Measurements from ENCODE around the gene KCNAB2.
"Not testable (repeated sequence)": the region's sequence is repeated elsewhere in the genome, so short reads cannot be mapped to it uniquely, and the experiment has no call there.

KCNAB2 gene

GRCh38 chr1:6062670-6063069 lies 17.0 kb downstream of the KCNAB2 start:
- DNase-seq = no peak

DNA sequence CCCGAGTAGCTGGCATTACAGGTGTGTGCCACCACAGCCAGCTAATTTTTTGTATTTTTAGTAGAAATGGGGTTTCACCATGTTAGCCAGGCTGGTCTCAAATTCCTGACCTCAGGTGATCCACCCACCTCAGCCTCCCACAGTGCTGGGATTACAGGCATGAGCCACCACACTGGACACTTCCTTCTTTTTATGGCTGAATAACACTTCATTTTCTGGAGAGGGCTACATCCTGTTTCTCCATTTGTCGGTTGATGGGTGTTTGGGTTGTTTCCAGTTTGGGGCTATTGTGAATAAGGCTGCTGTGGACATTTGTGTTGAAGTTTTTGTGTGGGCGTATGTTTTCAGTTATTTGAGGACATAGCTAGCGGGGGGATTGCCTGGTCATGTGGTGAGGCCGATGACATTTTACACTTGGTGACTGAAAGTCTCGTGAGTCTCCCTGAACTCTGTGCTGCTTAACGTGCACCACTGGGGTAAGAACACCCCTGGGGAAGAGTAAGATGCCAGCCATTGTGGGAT lies 17.9 kb downstream of the KCNAB2 start:
- DNase-seq = not testable (repeated sequence)

DNA sequence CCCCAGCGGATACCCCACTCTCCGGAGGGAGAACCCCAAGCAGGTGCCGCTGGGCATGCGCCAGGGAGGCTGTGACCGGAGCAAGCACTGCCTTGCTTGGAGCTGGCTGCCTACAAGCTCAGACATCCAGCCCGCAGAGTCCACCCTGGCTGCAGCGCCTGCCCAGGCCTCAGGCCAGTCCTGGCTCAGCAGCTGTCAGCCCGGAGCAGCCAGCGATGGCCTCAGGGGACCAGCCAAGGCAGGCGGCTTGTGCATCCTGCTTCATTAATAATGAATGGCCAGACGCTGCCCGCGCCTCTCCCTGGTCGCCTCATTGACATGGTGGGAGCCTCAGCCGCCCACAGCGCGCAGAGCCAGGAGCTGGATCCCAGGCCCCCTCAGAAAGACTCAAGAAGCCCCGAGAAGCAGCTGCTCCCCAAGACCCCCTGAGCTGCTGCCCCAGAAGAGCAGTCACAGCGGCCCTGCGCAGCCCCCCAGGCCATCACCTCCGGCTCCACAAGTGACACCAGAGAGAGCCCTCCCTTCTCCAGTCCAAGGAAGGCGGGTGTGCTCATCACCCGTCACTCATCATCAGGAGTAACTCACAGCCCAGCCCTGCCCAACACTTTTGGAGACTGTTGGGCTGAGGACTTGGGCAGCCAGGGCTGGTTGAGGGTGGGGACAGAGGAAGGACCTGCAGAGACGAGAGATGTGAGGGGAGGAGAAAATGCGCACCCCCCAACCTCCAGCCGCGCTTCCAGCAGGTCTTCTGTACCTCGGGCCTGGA lies 19.6 kb downstream of the KCNAB2 start:
- no peak for DNase-seq

- DNase-seq = no peak
Measured at GRCh38 chr1:6066680-6067079, 21.0 kb downstream of the KCNAB2 start.

DNA sequence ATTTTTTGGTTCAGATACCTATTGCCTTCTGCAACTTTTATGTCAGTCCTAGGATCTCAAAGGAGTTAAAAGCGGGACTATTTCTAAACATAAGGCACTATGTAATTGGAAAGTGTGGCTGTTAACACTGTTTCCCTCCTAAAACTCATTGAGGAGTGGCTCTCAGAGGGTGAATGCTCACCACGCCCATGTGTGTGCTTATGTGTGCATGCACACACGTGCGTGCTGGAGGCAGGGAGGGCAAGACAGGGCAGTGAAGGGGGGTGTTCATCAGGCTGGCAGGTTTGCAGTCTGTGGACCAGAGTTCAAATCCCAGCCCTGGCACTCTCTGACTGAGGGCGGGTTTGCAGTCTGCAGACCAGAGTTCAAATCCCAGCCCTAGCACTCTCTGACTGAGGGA lies 22.4 kb downstream of the KCNAB2 start:
- DNase-seq = no peak

DNA sequence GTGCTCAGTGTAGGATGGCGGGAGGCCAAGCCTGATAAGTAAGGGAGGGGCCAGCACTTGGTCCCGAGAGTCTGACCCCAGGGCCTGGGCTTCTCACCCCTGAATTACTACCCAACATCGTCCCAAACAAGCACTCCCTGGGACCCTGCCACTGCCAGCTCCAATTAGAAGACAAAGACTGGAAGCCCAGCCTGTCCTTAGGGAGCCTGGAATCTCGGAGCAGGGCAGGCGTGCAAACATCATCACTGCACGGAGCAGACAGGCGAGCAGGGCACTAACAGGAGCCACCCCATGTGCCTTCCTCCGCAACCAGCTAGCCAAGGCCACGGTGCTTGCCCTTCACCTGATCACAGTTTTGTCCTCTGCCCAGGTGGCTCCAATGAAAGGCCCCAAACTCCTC lies 23.2 kb downstream of the KCNAB2 start:
- DNase-seq = no peak

DNA sequence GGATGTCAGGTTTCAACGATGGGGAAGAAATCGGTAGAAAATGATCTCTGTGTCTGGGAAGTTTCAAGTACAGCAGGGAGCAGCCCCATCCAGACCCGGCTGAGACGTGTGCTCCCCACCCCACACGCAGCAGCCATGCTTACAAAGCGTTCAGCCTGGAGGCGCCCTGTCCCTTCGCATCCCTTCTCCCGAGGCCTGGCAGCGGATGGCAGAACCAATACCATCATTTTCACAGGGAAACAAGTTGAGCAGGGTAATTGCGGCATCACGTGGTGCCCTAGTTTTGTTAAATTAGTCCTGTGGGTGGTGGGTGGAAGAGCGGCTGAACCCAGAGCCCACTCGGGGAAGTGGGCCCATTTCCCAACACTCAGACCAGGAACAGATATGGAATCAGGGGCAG lies 23.9 kb downstream of the KCNAB2 start:
- no peak for DNase-seq

GRCh38 chr1:6070450-6070974 lies 24.8 kb downstream of the KCNAB2 start:
- no peak for DNase-seq

GRCh38 chr1:6071219-6071618 lies 25.5 kb downstream of the KCNAB2 start:
- DNase-seq = no peak

DNA sequence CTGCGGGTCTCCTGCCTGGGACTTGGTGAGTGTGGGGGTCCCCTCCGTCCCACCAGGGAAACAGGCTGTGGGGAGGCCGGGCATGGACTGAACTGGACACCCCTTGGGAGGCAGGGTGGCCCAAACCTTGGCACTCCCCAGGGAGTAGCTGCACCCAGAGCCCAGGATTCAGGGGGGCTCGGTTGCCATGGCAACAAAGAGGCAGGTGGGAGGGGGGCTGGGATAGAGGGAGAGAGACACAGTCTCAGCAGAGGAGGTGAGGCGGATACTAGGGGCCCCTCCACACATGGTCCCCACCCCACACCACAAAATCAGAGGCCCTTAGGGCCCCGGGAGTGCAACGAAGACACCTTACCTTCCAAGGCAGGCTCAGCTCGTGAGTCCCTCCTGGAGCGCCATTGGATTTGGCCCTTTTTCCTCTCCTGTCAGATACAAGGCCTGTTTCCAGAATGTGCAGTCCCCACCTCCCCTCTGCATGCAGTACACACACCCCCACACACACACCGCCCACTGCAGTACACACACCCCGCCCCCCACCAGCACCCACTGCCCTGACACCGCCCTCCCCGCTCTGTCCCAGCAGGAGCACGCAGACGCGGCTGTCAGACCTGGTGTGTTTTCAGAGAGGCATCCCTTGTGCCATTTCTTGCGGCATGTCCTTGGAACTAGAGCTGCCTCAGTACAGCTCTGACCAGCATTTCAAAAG lies 27.2 kb downstream of the KCNAB2 start:
- no peak for DNase-seq

- no peak for DNase-seq
Measured at GRCh38 chr1:6073480-6074053, 27.9 kb downstream of the KCNAB2 start.

GRCh38 chr1:6074192-6074901 lies 28.7 kb downstream of the KCNAB2 start:
- DNase-seq = no peak

- DNase-seq = peak; percentile 29
Measured at GRCh38 chr1:6075748-6076147, 30.1 kb downstream of the KCNAB2 start.

DNA sequence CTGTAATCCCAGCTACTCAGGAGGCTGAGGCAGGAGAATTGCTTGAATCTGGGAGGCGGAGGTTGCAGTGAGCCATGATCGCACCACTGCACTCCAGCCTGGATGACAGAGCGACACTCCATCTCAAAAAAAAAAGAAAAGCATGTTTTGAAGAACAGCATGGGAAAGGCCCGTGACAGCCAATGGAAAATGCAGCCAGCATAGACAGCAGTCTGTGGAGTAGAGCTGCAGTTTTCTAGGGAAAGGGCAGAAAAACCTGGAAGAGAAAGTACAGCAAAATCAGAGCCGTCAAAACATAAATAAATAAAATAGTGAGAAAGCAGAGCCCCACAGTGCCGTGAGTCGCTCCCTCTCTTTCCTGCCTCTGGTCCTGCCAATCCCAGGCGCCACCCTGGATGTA lies 31.4 kb downstream of the KCNAB2 start:
- not testable (repeated sequence) for DNase-seq

DNA sequence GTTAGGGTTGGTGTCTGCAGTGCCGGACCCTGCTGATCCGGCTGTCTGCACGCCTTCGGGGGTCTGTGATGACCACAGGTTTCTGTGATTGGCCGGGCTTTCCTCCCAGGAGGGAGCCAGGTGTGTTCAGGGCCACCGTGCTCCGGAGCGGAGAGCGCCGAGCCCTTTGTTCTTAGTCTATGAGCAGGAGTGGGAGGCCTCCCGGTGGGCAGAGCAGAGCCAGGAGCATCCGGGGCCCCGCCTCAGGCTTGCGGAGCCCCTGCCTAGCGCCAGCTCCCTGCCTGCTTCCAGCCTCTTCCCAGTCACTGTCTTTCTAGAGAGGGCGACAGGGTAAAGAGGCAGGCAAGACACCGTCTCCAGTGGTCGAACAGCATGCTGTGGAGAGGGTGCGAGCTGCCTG lies 31.8 kb downstream of the KCNAB2 start:
- no peak for DNase-seq

GRCh38 chr1:6077919-6078318 lies 32.2 kb downstream of the KCNAB2 start:
- DNase-seq = no peak

DNA sequence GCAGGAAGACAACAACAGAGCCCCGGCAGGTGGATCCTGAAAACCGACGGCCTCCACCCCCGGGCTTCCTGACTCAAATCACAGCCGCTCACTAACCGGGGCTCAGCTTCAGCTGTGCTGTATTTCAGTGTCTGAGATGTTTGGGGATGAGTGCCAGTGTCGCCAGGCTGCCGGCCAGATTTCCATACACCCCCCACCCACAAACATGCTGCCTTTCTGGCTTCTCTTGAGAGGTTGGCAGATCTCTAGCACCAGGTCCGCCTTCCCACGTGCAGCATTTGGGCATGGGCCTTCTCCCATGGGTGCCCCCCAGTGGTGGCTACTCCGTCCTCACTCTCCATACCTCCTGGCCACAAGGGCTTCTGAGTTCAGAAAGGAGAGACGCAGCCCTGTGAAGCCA lies 34.8 kb downstream of the KCNAB2 start:
- no peak for DNase-seq

DNA sequence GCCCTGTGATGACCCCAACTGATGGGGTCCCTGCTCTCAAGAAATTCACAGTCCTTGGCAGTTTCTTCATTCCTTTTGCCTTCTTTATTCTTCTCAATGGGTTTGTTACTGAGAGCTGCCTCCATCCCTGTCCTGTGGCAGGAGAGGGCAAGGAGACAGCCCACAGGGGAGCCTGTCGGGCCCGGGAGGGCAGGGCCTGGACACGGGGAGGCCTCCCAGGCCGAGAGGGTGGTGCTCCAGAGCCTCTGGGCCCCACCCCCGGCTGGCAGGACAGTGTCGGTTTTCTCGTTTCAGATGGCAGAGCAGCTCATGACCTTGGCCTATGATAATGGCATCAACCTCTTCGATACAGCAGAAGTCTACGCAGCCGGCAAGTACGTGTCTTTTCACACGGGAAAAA lies 36.2 kb downstream of the KCNAB2 start:
- DNase-seq = no peak

GRCh38 chr1:6082430-6082971 lies 36.8 kb downstream of the KCNAB2 start:
- peak; percentile 14 for DNase-seq

DNA sequence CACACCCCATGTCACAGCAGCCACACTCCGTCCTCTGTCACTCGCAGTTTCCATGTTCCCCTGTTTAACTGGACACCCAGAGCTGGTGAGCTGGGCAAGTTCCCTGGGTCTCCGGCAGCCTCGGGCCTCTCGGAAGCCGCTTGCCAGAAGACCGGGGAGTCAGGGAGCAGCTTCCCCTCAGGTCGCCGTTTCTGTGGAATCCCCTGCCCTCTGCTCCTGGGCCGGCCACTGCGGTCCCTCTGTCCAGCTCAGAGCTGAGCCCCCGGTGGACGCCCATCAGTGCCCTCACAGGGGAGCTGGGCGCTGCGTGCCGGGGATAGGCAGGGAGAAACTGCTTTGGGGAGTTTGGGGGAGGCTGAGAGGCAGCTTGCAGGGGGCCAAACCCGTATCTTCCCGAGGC lies 37.7 kb downstream of the KCNAB2 start:
- no peak for DNase-seq

GRCh38 chr1:6083801-6084446 lies 38.2 kb downstream of the KCNAB2 start:
- no peak for DNase-seq

GRCh38 chr1:6084781-6085495 lies 39.2 kb downstream of the KCNAB2 start:
- no peak for DNase-seq
